ENCODE measurements around the gene ENOSF1. TPM values are rescaled to one million over a fixed set of nuclear protein-coding genes. Genes with fewer than 3 reads are reported as not detected.

ENOSF1 gene
- total RNA-seq, 1 donor from 2014 or later: 2.0 TPM

GRCh38 chr18:644395-645004 is 67.9 kb downstream of the ENOSF1 start:
- FAIRE-seq: peak; percentile 79
- peak in 1 of 2 donors; percentile 20 for DNase-seq (ENCODE audit: low spot score in 2 of 2)

- DNase-seq (ENCODE audit: low spot score in 2 of 2) (no peak), FAIRE-seq (no peak)
These were observed 71.2 kb downstream of the ENOSF1 start for GRCh38 chr18:641224-641623.

- FAIRE-seq (no peak), DNase-seq (ENCODE audit: low spot score in 2 of 2) (no peak)
These were observed 77.3 kb downstream of the ENOSF1 start for GRCh38 chr18:635171-635570.

GRCh38 chr18:634551-635045 is 77.8 kb downstream of the ENOSF1 start:
- DNase-seq (ENCODE audit: low spot score in 2 of 2) (no peak), FAIRE-seq (no peak)

GRCh38 chr18:631560-631959 is 80.9 kb downstream of the ENOSF1 start:
- no peak for FAIRE-seq
- no peak for DNase-seq (ENCODE audit: low spot score in 2 of 2)

- no peak for FAIRE-seq
- DNase-seq (ENCODE audit: low spot score in 2 of 2): no peak
These were observed 82.9 kb downstream of the ENOSF1 start for GRCh38 chr18:629269-630150.

GRCh38 chr18:627231-627630 is 85.2 kb downstream of the ENOSF1 start:
- FAIRE-seq (no peak), DNase-seq (ENCODE audit: low spot score in 2 of 2) (no peak)

GRCh38 chr18:623761-624620 is 88.4 kb downstream of the ENOSF1 start:
- DNase-seq (ENCODE audit: low spot score in 2 of 2): peak in 1 of 2 donors; percentile 28
- FAIRE-seq: peak; percentile 6

- no peak for DNase-seq (ENCODE audit: low spot score in 2 of 2)
- no peak for FAIRE-seq
These were observed 90.1 kb downstream of the ENOSF1 start for GRCh38 chr18:622289-622688.

- FAIRE-seq: no peak
- DNase-seq (ENCODE audit: low spot score in 2 of 2): no peak
These were observed 91.0 kb downstream of the ENOSF1 start for GRCh38 chr18:621291-622043.

Other genes starting within 250 kb of the ENOSF1 start
- 16.7 TPM for gene COLEC12, start 211.9 kb downstream of the ENOSF1 start, total RNA-seq
- not detected for gene CETN1, start 132.2 kb downstream of the ENOSF1 start, total RNA-seq
- 1.6 TPM for gene CLUL1, start 115.6 kb downstream of the ENOSF1 start, total RNA-seq
- 3.7 TPM for gene TYMS, start 55.0 kb downstream of the ENOSF1 start, total RNA-seq
- 60.7 TPM for gene YES1, start 99.6 kb upstream of the ENOSF1 start, total RNA-seq
- 7.3 TPM for gene ADCYAP1, start 192.2 kb upstream of the ENOSF1 start, total RNA-seq

Data from frontal cortex (tissue), 4 donors.